GM12801 (cell line): ENCODE data around the gene TMEM18.

Source experiments
- CTCF ChIP-seq: IDR thresholded peaks from one replicate; pipeline ENCODE4 v1.5.1; 2011; ENCODE audit warnings: control low read depth; ENCODE audit not compliant: insufficient read length; ENCODE audit errors: extremely low read depth

Gene TMEM18

GRCh38 chr2:677056-677958 is at the start of gene TMEM18:
TMEM18 (minus strand) TSS chr2:677406; CDS start chr2:677345, 61 bp downstream.
- no peak for TF ChIP-seq CTCF

DNA sequence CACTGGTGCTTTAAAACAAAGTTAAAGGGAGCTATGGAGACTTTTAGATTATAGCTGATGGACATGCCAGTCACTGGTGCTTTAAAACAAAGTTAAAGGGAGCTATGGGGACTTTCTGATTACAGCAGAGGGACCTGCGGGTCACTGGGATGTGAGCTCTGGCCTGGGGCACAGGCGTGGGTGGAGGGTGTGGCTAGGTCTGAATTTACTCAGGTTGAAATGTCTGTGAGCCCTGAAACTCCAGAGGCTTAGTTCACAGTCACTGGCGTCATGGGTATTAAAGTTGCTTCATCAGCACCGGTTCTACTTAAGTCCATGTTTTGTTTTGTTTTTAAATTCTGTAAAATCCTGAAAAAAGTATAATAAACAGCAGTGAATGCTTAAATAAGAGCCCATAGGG is 49.0 kb upstream of the TMEM18 start:
- TF ChIP-seq CTCF, result no peak

GRCh38 chr2:725468-725867 is 48.3 kb upstream of the TMEM18 start:
- no peak for TF ChIP-seq CTCF

DNA sequence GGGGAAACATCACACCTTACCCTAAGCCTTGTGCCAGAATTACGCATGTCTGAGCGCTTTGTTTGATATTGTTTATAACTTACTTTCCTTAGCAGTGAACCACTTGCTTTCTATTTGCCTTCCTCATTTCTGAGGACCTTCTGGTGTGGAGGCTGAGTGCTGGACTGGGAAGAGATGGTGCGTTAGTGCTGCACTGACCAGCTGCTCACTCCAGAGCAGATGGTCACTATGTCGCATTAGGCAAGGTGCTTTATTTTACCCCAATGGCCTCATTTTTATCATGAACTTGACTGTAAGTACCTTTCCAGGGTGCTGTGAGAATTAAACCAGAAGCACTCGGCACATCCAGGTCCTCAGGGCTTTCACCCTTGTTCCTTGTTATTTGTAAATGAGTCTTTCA is 46.6 kb upstream of the TMEM18 start:
- no peak for TF ChIP-seq CTCF

- no peak for TF ChIP-seq CTCF
Observed at GRCh38 chr2:720842-721241, 43.6 kb upstream of the TMEM18 start.

DNA sequence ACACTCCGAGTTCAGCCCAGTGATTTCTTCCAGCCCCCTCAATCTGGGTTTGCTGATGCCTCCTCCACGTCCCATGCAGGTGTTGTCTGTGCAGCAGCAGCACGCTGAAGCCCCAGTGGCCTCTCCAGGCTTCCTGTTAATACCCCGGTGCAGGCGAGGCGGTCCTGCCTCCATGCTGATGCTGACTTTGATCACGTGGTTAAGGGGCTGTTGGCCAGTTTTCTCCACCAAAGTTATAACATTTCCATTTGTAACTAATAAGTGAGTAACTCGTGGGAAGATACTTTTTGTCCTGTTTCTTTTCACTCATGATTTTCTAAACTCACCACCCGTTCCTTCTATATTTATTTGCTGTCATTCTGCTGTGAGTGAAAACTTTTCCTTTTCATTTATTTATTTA is 42.5 kb upstream of the TMEM18 start:
- TF ChIP-seq CTCF, result no peak

DNA sequence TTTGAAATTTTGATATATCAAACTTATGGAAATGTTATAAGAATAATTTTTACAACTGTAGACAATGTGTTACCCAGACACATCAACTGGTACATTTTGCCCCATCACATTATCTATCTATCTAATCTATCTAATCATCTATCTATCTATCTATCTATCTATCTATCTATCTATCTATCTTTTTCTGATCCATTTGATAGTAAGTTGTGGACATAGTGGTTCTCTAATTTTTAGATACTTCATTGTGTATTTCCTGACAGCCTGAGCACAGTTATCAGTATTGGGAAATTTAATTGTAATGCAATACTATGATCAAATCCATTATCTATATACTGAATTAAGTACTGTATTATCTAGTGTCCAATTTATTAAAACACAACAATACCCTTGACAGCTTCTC is 42.0 kb upstream of the TMEM18 start:
- TF ChIP-seq CTCF, result no peak
